Activated CD4-positive, CD25-positive, alpha-beta regulatory T cell (primary cell): ENCODE measurements around the gene HTT-AS.

Experiments used
- DNase-seq, 4 experiments: peaks; one replicate each; lab custom pipeline; 2025; lab: John Stamatoyannopoulos, UW

HTT-AS gene

DNA sequence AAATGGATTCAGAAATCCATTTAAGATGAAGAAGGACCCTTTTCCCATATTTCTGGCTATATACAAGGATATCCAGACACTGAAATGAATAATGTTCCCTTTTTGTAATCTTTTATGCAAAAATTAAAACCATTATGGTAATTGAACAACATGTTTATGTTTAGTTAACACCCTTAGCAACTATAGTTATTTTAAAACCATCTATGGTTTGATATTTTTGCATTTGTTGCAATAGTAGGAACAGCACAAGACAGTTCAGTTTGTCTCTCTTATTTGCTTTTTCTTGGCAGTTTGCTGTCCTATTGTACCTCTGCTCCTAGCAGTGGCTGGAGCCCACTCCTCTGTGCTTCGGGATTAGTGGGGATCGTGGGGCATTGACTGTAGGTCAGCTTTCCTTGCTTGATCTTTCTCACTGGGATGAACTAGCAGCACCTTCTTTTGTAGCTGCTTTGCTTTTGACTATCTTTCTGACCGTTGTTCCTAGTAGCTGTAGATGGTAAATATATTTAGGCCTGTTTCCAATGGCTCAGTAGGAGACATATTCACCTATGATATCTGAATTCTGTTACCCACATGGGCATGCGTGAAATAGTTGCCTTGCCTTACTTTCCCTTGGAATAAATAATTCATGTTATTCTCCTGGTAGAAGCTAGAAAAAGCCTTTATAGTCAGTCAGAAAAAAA is 12.9 kb upstream of the HTT-AS start:
- DNase-seq, result no peak

DNA sequence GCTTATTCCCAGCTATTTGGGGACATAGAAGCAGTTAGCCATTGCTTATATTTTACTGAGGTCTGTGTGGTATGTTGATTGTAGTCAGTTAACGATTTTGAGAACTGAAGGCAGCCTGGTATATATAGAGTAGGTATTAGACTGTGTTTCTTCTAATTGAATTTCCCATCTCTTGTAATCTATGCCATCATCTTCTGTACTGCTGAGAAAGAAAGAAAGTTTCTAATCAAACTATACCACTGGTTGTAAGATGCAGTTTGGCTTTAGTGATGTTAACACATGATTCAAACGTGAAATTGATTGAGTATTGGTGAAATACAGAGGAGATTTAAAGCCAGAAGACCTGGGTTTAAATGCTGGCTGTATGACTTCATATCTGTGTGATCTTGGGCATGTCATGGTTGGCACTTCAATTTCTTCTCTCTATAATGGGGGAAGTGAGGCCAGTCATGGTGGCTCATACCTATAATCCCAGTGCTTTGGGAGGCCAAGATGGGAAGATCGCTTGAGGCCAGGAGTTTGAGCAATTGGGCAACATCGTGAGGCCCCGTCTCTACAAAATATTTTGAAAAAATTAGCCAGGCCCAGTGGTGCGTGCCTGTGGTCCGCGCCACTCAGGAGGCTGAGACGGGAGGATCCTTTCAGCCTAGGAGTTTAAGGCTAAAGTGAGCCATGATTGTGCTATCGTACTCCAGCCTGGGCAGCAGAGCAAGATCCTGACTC is 11.8 kb upstream of the HTT-AS start:
- DNase-seq, result no peak

DNA sequence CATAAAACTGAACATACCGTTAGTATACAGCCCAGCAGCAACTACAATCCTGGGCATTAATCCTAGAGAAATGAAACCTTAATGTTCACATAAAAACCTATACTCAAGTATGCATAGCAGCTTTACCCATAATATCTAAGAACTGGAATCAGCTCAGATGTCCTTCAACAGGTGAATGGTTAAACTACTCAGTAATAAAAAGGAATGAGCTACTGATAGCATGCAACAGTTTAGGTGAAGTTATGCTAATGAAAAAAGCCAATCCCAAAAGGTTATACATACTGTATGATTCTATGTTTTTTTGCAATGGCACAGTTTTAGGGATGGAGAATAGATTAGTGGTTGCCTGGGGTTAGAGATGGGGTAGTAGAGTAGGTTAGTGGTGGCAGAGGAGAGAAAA is 9.4 kb upstream of the HTT-AS start:
- no peak for DNase-seq

DNA sequence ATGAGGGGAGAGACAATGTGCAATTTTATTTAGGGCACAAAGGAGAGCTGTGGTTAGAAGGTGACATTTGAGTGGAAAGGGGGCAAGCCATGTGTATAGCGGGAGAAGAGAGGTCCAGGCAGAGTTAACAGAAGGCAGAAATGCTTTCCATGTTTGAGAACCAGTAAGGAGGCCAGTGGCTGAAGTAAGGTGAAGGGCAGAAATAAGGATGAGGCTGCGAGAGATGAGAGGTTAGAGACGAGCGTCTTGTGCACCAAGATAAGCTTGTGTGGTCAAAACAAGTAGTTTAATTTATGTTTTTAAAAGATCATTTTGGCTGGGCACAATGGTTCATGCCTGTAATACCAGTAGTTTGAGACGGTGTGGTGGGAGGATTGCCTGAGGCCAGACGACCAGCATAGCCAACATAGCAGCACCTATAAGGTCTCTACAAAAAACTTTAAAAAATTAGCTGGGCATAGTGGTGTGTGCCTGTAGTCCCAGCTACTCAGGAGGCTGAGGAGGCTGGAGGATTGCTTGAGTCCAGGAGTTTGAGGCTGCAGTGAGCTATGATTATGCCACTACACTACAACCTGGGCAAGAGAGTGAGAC is 8.7 kb upstream of the HTT-AS start:
- no peak for DNase-seq

DNA sequence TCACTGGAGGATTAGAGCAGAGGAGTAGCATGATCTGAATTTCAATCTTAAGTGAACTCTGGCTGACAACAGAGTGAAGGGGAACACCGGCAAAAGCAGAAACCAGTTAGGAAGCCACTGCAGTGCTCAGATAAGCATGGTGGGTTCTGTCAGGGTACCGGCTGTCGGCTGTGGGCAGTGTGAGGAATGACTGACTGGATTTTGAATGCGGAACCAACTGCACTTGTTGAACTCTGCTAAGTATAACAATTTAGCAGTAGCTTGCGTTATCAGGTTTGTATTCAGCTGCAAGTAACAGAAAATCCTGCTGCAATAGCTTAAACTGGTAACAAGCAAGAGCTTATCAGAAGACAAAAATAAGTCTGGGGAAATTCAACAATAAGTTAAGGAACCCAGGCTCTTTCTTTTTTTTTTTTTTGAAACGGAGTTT is 5.4 kb upstream of the HTT-AS start:
- DNase-seq, result no peak

DNA sequence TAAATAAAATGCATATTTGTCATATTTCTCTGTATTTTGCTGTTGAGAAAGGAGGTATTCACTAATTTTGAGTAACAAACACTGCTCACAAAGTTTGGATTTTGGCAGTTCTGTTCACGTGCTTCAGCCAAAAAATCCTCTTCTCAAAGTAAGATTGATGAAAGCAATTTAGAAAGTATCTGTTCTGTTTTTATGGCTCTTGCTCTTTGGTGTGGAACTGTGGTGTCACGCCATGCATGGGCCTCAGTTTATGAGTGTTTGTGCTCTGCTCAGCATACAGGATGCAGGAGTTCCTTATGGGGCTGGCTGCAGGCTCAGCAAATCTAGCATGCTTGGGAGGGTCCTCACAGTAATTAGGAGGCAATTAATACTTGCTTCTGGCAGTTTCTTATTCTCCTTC is 3.5 kb upstream of the HTT-AS start:
- DNase-seq, result no peak

DNA sequence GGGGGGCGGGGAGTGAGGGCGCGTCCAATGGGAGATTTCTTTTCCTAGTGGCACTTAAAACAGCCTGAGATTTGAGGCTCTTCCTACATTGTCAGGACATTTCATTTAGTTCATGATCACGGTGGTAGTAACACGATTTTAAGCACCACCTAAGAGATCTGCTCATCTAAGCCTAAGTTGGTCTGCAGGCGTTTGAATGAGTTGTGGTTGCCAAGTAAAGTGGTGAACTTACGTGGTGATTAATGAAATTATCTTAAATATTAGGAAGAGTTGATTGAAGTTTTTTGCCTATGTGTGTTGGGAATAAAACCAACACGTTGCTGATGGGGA is 1.3 kb upstream of the HTT-AS start:
- no peak for DNase-seq

DNA sequence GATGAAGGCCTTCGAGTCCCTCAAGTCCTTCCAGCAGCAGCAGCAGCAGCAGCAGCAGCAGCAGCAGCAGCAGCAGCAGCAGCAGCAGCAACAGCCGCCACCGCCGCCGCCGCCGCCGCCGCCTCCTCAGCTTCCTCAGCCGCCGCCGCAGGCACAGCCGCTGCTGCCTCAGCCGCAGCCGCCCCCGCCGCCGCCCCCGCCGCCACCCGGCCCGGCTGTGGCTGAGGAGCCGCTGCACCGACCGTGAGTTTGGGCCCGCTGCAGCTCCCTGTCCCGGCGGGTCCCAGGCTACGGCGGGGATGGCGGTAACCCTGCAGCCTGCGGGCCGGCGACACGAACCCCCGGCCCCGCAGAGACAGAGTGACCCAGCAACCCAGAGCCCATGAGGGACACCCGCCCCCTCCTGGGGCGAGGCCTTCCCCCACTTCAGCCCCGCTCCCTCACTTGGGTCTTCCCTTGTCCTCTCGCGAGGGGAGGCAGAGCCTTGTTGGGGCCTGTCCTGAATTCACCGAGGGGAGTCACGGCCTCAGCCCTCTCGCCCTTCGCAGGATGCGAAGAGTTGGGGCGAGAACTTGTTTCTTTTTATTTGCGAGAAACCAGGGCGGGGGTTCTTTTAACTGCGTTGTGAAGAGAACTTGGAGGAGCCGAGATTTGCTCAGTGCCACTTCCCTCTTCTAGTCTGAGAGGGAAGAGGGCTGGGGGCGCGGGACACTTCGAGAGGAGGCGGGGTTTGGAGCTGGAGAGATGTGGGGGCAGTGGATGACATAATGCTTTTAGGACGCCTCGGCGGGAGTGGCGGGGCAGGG is 711 bp upstream of the HTT-AS start:
- peak in 2 of 4 experiments; percentile 43 to 54 for DNase-seq

DNA sequence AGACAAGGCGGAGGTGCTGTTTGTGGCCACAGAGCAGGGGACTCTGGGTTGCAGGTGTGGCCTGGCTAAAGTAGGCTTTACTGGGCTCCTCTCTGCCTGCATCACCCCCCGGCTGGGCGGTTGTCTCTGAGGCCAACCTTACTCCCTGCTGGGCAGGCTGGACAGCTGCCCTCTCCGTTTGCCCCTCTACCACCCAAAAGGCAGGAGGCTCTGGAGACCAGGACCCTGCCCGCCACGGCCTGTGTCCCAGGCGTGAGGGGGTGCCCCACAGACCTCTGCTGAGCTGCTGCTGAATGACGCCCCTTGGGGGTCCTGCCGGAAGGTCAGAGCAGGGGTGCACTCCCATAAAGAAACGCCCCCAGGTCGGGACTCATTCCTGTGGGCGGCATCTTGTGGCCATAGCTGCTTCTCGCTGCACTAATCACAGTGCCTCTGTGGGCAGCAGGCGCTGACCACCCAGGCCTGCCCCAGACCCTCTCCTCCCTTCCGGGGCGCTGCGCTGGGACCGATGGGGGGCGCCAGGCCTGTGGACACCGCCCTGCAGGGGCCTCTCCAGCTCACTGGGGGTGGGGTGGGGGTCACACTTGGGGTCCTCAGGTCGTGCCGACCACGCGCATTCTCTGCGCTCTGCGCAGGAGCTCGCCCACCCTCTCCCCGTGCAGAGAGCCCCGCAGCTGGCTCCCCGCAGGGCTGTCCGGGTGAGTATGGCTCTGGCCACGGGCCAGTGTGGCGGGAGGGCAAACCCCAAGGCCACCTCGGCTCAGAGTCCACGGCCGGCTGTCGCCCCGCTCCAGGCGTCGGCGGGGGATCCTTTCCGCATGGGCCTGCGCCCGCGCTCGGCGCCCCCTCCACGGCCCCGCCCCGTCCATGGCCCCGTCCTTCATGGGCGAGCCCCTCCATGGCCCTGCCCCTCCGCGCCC is 920 bp downstream of the HTT-AS start:
- no peak for DNase-seq

DNA sequence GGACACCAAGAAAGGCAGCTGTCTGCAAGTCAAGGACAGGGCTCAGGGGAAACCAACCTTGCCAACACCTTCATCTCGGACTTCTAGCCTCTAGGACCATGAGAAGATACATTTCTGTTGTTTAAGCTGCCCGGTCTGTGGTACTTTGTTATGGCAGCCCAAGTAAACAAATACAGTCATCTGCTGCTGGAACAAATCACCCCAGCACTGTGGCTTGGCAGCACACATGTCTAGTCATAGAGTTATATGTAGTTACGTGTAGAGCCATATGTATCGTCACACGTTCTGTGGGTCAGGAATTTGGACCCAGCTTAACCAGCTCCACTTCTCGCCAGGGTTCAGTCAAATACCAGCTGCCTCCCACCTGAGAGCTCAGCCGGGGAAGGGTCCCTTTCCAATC is 2.5 kb downstream of the HTT-AS start:
- DNase-seq, result no peak

DNA sequence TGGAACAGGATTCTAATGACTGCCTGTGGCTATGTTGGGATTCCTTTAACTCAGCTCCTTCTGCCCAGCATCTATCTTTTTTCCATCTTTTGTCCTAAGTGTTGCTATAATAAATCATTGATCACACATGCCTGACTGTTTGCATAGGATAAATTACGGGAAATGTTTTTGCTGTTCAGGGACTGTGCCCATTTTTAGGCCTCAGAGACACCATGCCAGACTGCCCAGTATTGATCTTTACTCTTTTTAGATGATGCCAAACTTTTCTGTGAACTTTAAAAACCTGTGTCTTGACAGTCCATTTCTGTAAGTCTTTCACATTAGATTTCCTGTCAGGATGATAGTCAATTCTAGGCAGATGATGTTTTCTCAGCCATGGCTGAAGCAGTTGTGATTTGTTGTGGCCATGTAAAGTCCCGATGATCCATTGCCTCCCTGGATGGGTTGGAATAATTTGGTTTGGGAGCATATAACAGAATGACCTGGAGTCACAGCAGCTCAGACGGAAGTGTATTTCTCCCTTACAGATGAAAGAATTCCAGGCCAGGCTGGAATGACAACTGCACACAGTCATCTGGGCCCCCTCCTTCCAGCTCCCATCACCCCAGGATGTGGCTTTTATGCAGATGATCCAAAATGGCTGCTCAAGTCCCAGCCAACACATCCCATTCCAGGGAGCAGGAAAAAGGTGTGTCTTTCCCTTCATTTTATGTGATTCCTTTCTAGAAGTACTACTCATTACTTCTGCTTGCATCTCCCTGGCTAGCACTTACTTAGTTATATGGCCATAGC is 3.4 kb downstream of the HTT-AS start:
- no peak for DNase-seq

DNA sequence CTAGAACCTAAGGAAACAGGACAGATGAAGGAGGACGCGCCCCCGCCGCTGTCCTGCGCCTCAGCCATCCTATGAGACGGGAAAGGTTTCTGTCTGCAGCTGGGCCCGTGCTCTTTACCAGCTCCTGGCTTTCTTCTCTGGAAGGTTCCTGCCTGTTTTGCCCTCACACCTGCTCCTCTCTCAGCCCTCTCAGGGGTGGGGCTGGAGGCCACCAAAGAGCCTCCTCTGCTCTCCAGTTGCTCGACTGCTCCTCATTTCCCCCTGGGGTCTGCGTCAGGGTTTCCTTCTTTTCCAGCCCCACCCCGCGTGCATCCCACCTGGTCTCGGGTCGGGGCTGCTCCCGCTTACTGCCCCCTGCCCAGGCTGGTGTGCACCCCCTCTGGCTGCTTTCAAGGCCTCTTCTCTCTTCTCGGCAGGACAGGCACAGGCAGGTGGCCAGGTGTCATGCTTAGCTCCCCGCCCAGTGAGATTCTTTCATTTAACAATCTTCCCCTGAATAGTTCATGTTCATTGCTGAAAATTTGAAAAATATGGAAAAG is 4.6 kb downstream of the HTT-AS start:
- no peak for DNase-seq

DNA sequence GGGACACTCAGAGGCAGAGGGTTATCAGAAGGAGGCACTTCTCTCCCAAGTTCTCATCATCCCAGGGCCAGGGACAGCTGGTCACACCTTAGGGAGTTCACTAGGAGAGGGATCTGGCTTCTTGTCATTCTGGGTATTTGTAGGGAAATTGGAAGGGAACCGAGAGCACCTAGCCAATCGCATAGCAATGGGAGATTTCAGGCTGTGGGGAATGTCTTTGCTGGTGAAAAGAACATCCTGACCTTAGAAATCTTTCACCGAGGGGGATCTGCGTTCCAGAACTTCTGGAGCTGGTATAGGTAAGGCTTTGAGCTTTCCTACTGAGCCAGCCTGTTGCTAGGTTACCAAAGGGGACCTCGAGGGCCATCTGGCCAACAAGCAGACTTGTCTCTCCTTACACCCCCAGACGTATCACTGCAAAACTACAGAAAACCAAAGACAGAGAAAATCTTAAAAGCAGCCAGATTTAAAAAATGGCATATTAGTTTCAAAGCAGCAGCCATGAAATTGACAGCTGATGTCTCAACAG is 6.8 kb downstream of the HTT-AS start:
- no peak for DNase-seq

DNA sequence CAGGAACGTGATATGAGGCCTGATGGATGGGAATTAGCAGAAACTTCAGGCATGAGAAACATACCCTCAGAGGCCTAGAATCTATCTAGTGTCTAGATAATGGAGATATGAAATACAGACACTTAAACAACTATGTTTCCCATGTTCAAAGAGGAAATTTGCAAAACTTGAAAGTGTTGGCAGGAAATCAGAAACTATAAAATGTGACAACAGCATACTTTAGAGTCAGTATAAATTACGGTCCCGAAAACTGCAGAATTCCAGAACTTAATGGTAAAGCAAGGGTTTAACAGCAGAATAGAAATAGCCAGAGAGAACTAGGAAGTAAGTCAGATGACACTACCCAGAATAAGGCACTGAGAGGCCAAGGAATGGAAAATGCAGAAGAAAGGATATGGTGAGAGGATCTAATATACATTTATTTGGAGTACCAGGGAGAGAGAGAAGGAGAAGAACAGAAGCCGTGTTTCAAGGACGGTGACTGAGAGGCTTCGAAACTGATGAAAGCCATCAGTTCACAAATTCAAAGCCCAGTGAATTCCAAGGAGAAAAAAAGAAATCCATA is 7.4 kb downstream of the HTT-AS start:
- DNase-seq, result no peak

DNA sequence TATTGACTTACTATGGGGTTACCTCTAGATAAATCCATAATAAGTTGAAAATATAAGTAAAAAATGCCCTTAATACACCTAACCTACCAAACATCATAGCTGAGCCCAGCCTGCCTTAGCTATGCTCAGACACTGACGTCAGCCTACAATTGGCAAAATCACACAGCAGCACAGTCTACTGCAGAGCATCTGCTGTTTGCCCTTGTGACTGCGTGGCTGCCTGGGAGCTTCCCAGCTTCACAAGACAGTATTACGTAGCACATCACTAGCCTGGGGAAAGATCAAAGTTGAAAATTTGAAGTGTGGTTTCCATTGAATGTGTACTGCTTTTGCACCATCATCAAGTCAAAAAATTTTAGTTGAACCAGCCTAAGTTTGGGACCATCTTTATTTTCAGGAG is 8.8 kb downstream of the HTT-AS start:
- no peak for DNase-seq

DNA sequence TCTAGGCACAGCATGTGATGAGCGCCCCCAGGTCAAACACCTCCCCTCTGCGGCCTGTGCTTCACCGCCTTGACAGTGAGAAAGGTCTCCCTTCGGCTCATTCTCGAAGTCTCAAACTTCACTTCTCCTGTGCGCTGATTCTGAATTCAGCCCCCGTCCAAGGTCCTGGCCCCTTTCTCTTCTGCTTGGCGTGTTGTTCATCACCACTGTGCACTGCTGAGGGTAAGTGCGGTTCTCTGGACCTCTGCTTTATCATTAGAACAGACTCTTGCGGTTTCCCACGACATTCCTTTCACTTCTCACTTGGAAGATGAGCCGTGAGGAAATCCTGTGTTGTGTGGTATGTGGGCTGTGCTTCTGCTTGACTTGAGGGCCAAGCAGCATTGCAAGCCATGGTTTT is 11.9 kb downstream of the HTT-AS start:
- no peak for DNase-seq

DNA sequence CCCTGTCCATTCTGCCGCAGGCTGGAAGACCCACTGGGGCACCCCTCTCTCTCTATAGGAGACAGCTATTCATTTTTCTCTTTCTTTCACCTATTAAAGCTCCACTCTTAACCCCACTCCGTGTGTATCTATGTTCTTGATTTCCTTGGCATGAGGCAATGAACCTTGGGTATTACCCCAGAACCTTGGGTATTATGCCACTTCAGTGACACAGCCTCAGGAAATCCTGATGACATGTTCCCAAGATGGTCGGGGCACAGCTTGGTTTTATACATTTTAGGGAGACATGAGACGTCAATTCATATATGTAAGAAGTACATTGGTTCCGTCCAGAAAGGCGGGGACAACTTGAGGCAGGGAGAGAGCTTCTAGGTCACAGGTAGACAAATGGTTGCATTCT is 13.4 kb downstream of the HTT-AS start:
- no peak for DNase-seq

DNA sequence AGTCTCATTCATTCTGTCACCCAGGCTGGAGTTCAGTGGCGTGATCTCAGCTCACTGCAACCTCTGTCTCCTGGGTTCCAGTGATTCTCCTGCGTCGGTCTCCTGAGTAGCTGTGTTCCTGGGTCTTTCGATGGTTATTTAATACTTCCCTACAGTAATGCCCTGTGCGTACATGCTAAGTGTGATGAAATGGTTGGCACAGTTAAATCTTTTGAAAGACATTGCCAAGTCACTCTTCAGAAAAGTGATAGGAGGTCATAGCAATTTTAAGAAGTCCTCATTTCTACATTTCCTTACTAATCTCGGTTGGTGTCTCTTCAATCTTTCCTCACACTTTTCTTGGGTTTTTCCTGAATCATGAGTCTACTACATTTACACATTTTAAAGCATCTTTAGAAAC is 14.4 kb downstream of the HTT-AS start:
- no peak for DNase-seq

DNA sequence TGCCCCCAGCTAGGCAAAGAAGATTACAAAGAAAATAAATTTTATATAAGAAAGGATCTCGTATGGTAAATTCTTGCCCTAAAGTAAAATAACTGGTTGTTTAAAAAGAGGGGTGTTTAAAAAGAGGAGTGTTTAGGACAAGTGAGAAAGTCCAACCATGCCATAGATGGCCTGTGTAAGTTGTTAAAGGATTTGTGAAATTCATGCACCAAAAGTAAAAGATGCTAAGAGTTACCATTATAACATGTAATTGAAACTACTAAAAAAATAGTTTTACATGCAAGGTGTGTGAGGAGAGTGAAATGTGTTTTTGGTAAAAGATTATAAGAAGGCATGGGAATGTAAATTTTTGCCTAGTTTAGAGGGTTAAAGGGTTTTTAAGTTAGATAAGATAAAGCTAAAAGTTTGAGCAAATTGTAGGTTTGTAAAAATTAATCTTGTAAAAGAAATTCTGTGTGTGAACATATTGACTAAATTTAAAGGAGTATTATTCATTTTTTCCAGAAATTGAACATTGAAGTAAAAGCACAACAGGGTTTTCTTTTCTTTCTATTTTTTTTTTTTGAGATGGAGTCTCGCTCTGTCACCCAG is 20.1 kb downstream of the HTT-AS start:
- DNase-seq, result no peak
